GM10248 (cell line): ENCODE measurements around the gene FBXO15.

Source experiments
- CTCF ChIA-PET: fragments of 300-600 bp; sonication (Branson Sonifier 250); formaldehyde crosslinking; extraction: SDS; loops from one replicate; lab custom pipeline; 2021; ENCODE audit warnings: antibody characterized with exemption; lab: Yijun Ruan, JAX
- POLR2A ChIA-PET: fragments of 350-650 bp; sonication (Branson Sonifier 250); formaldehyde crosslinking; extraction: SDS; loops from one replicate; lab custom pipeline; 2020; ENCODE audit warnings: antibody characterized with exemption; lab: Yijun Ruan, JAX
- DNase-seq: peaks from one replicate; pipeline ENCODE4 v3.0.0; 2012; ENCODE audit errors: extremely low spot score
- CTCF ChIP-seq: IDR thresholded peaks from 2 replicates; pipeline ENCODE4 v1.5.1; 2012; ENCODE audit warnings: mild to moderate bottlenecking, low read depth; ENCODE audit errors: extremely low read depth, missing control alignments, control extremely low read depth

FBXO15 gene

GRCh38 chr18:74050807-74051206 is 96.8 kb downstream of the FBXO15 start:
- no peak for TF ChIP-seq CTCF
- ChIA-PET POLR2A (no interaction called here), CTCF (interaction anchor here (0.9 to 2.4 kb wide), 4 partner anchors 9 to 48 kb away, joined by 3 to 8 read pairs (median 3); no protein-coding TSS in a partner anchor)
- no peak for DNase-seq

GRCh38 chr18:74040459-74041332 is 106.9 kb downstream of the FBXO15 start:
- TF ChIP-seq CTCF, result peak; percentile 85
- POLR2A ChIA-PET, result no interaction called here
- CTCF ChIA-PET, result interaction anchor here (0.7 to 2.1 kb wide), 17 partner anchors 10 to 453 kb away, joined by 3 to 10 read pairs (median 4); no protein-coding TSS in a partner anchor
- DNase-seq, result peak; percentile 70

- ChIA-PET POLR2A (no interaction called here), CTCF (interaction anchor here (0.7 to 2.1 kb wide), 16 partner anchors 9 to 454 kb away, joined by 3 to 10 read pairs (median 4); no protein-coding TSS in a partner anchor)
- no peak for TF ChIP-seq CTCF
- DNase-seq, result no peak
Measured at GRCh38 chr18:74040008-74040407, 107.6 kb downstream of the FBXO15 start.

DNA sequence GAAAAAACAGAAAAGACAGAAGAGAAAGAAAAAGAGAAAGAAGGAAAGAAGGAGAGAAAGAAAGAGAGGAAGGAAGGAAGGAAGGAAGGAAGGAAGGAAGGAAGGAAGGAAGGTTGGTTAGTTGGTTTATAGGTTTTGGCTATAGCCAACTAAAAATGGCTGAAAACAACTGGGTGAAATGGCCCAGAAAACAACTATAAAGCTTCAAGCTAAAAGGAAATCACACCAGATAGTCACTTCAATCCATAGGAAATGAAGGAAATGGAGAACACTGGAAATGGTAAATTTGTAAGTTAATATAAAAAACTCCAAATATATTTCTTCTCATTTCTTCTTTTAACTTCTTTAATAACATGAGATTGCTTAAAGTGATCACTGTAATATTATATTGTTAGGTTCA is 118.5 kb downstream of the FBXO15 start:
- POLR2A ChIA-PET, result no interaction called here
- no peak for DNase-seq
- no peak for TF ChIP-seq CTCF
- CTCF ChIA-PET, result interaction anchor here (1.7 kb wide), 1 partner anchor 81 kb away, joined by 3 read pairs; no protein-coding TSS in a partner anchor
